Measurements from ENCODE around the gene WASF1.

- TF ChIP-seq POLR2A (IDR thresholded peaks at IDR 0.05), result no peak
- TF ChIP-seq CTCF (IDR thresholded peaks at IDR 0.05), result no peak
- no peak for TF ChIP-seq POLR2AphosphoS5 (IDR thresholded peaks at IDR 0.05)
These were observed 54.1 kb downstream of the WASF1 start for GRCh38 chr6:110125361-110125760.
